GM12864 (cell line): Measurements from ENCODE around the gene SLC5A2.

Experiments used
- DNase-seq: peaks from one replicate; pipeline ENCODE4 v3.0.0-alpha.2; 2011; ENCODE audit warnings: low read depth
- H3K4me3 ChIP-seq: 2 replicates; pipeline ENCODE4 v1.5.1; 2011; ENCODE audit warnings: mild to moderate bottlenecking, low read depth, low read length, control low read depth
- CTCF ChIP-seq: IDR thresholded peaks from 2 replicates; pipeline ENCODE4 v1.5.1; 2011; ENCODE audit warnings: low read depth, mild to moderate bottlenecking, moderate library complexity, low read length, control low read depth, inconsistent platforms; ENCODE audit errors: missing control alignments

Gene SLC5A2

GRCh38 chr16:31461201-31461920 lies 21.6 kb upstream of the SLC5A2 start:
- no peak for DNase-seq
- no peak for TF ChIP-seq CTCF
- no peak overlapping the region for H3K4me3 ChIP-seq

GRCh38 chr16:31461921-31462804 lies 20.8 kb upstream of the SLC5A2 start:
- no peak for TF ChIP-seq CTCF
- DNase-seq: no peak

DNA sequence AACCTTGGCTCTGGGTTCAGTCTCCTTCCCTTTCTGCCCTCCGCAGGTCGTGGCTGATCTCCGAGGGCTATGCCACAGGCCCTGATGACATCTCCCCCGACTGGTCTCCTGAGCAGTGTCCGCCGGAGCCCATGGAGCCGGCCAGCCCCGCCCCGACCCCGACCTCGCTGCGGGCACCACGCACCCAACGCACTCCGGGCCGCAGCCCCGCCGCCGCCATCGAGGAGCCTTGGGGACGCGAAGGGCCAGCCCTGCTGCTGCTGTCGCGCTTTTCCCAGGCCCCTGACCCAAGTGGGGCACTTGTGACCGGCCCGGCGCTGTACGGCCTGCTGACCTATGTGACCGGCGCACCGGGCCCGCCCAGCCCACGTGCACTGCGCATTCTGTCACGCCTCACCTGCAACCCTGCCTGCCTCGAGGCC lies 18.6 kb upstream of the SLC5A2 start:
- TF ChIP-seq CTCF: no peak

More at GRCh38 chr16:31461921-31462804, 20.8 kb upstream of the SLC5A2 start:
- H3K4me3 ChIP-seq: no peak overlapping the region

DNA sequence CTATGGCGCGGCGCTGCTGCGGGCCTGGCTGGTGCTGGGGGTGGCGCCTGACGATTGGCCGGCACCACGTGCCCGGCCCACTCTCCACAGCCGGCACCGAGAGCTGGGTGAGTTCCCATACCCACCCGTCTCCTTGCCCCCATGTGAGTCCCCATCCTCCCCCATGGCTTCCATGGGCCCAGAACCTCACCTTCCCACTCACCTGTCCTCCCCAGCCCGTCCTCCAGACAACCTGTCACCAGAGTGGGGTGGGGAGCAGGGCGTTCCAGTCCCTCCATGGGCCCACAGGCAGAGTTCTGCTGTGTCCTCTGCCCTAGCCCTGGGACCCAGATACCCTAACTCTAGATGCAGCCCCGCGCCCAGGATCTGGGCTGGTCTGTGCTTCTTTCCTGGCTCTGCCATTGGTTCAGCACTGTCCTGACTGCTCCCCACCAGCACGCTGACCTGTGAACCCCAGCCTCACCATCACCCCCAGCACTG lies 18.1 kb upstream of the SLC5A2 start:
- H3K4me3 ChIP-seq: no peak overlapping the region
- no peak for TF ChIP-seq CTCF
- no peak for DNase-seq

More for the DNA sequence above, 18.6 kb upstream of the SLC5A2 start:
- H3K4me3 ChIP-seq: no peak overlapping the region
- DNase-seq: no peak

DNA sequence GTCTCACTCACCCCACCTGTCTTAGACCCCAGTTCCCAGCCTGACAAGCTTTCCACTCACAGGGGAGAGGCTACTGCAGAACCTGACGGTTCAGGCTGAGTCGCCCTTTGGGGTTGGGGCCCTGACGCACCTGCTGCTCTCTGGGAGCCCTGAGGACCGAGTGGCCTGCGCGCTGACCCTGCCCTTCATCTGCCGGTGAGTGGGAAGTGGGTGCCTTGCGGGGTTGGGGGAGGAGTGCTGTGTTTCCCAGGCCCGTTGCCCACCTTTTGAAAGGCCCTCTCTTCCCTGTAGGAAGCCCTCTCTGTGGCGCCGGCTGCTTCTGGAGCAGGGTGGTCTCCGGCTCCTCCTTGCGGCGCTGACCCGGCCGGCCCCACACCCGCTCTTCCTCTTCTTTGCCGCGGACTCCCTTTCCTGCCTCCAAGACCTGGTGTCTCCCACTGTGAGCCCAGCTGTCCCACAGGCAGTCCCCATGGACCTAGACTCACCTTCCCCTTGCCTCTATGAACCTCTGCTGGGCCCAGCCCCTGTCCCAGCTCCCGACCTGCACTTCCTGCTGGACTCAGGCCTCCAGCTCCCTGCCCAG lies 17.0 kb upstream of the SLC5A2 start:
- no peak for TF ChIP-seq CTCF
- DNase-seq: no peak
- no peak overlapping the region for H3K4me3 ChIP-seq

GRCh38 chr16:31466381-31466841 lies 16.5 kb upstream of the SLC5A2 start:
- H3K4me3 ChIP-seq: no peak overlapping the region
- no peak for DNase-seq
- TF ChIP-seq CTCF: no peak
